Renal cortex interstitium (tissue), 11 donors: ENCODE measurements around the gene MYRIP. TPM values are rescaled to one million over a fixed set of nuclear protein-coding genes. Genes with fewer than 3 reads are reported as not detected.
"Not testable (repeated sequence)": the region's sequence is repeated elsewhere in the genome, so short reads cannot be mapped to it uniquely, and the experiment has no call there.

Experiments used
- DNase-seq, 11 donors: peaks; one replicate each; pipeline ENCODE4 v3.0.0-alpha.2; 2013; ENCODE audit warnings: low read depth in 9 of 11, low spot score in 4 of 11; ENCODE audit errors: extremely low read depth in 1 of 11
- polyA plus RNA-seq, 3 donors: library from polyadenylated mRNA; unstranded; fragments of 120-200 nt; gene quantifications; one replicate each; pipeline ENCODE4 v1.2.1, GENCODE V29; 2013; ENCODE audit not compliant: insufficient read length in 3 of 3

Gene MYRIP
- polyA plus RNA-seq, 3 donors: 1.9 to 2.3 (median 2.0) TPM

DNA sequence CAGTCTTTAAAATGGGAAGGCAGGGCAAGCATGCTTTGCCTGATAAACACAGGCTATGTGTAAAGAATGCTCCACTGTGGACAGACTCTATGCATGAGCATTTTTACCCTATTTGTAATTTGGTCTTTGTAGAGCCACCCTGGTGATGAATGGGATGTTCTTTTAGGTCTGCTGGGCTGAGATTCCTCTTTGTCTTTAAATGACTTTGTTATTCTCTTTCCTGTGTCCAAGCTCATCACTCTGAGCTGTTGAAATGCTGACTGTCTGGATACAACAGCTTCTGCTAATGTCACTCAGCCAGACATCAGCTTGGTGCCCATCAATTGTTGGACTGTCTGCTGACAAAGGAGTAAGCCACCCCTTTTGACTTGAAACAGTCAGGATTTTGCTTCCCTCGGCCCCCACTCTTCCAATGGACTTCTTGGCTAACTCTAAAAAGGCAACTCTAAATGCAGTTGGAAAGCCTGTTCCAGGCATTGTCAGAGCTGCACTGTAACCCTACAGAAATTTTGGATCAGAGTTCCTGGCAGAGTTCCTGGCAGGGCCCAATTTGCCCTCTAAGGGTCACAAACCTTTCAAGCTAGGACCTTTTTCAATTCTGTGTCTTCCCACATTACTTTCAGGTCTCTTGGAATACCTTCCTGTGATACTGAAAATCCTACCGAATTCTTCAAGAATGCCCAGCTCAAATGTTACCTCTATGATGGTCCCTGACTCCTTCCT lies 459.6 kb downstream of the MYRIP start:
- no peak for DNase-seq

DNA sequence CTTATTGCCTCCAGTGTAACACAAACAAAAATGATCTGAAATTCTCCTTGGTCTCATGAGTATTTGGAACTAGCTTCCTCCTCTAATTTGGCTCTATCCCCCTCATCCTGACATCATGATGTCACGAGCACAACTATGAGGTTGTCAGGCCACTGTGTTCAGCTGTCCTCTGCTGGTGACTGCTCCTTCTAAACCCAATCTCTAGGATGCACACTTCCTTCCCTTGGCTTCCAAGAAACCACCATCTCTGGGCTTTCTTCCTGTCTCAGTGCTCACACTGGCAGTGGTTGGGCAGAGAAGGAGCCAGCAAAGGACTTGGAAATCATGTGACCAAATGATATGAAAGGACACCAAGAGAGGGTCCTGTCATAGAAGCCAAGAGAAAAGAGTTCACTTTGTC lies 469.4 kb downstream of the MYRIP start:
- DNase-seq: no peak

- no peak for DNase-seq
These were observed 472.6 kb downstream of the MYRIP start for GRCh38 chr3:40281995-40282394.

DNA sequence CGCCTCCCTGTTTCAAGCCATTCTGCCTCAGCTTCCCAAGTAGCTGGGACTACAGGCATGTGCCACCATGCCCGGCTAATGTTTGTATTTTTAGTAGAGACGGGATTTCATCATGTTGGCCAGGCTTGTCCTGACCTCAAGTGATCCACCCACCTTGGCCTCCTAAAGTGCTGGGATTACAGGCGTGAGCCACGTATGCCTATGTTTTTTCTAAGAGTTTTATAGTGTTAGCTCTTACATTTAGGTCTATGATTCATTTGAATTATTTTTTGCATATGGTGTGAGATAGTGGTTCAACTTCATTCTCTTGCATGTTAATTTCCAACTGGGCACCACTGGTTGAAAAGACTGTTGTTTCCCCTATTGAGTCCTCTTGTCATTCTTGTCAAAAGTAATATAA lies 473.6 kb downstream of the MYRIP start:
- DNase-seq: not testable (repeated sequence)

DNA sequence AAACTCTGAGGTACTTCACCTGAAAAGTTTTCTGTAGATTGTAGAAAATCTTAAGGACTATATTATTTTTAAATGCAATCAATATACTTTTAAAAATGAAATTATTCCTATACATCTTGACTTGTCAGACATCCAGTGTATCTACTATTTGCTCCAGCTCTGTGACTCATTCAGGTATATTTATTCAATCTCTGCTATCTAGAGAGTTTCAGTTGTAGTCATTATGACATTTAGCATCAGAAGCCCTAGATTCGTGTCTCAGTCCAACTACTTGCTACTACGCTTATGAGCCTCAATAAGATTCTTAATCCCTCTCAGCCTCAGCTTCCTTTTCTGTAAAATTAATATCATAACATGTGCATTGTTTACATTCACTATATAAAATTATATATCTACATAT lies 477.8 kb downstream of the MYRIP start:
- DNase-seq: no peak

DNA sequence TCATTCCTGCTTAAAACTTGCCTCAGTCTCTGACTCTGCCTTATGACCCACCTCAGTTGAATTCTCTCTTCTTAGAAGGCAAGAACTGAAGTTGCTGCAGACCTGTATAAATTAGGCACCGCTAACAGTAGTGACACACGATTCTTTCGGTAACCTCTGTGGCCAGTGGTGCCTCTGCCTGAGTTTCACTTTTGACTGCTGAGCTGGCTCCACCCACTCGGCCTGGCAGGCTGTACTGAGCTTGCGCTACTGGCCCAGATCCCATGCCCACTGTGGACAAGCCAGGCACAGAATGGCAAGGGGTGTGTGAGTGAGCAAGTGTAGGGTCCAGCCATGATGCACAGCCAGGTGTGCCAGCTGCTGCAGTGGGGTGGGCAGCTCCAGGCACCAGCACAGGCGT lies 481.0 kb downstream of the MYRIP start:
- no peak for DNase-seq

DNA sequence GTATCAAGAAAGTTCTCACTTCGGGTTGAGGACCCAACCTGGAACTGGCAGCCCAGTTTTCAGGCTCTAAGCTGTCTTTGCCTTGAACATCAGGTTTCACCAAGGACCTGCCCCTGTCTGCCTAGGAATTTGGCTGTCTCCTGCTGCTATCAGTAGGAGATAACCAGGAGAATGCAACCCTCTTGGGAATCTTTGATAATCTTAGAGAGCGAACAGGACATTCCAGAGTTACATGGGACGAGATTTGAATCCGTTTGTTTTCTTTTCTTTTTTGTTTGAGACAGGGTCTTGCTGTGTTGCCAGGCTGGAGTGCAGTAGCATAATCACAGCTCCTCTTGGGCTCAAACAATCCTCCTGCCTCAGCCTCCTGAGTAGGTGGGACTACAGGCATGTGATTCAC lies 482.1 kb downstream of the MYRIP start:
- no peak for DNase-seq

DNA sequence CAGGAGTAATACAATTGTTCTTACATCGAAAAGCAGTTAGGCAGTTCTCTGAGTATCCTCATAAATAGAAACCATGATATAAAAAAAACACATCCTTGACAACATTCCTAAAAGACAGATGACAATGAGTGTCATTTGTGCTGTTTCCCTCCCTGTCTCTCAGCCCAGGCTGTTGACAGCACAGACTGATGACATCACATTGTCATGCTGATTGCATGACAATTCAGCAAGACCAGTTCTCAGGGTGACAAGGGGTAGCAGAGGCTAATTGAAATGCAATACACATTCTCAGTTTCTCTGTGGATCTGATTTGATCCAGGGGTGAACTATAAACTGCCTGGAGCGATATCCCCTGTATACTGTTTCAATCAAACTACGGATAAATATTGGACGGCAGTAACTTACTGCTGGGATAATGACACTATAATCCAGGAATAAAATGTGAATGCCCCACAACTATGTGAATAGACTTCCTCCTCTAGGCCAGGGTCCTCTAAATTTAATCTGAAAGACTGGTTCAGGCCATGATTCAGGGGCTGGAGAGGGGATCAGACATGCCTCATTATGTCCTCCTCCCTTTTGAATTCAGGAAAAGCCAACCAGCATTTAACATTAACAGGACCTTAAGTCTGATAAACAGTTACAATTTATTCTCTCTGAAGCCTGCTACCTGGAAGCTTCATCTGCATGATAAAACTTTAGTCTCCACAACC lies 483.4 kb downstream of the MYRIP start:
- DNase-seq: no peak

DNA sequence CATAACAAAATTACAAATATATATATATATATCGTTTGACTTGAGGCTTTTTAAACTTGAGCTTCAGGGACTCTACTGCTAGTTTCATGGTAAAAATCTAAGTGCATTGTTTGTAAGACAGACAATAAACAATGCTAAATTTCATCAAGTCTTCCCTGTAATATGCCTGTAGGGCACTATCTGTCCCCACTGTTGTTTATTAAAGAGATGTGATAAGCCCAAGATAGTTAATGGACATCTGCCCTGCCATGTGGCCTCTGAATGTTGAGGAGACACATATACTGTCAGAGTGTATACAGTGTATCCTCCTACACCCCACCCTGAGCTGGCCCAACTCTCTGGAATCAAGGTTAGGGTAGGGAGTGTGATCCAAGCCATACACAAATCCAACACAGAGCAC lies 485.0 kb downstream of the MYRIP start:
- no peak for DNase-seq

DNA sequence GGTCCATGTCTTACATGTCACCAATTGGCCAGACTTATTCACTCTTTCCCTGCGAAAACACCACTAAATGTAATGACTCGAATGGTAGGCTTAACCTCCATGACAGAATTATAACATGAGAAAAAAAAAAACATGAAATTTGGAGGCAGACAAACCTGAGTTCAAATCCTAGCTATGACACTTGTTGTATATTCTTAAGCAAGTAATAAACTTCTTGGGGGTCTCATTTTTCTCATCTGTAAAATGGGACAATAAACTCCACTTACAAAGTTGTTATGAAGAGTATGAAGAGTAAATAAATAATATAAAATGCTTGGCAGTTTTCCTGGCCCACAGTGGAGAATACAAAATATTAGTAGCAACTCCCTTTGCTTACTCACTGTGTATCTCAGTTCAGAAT lies 488.7 kb downstream of the MYRIP start:
- no peak for DNase-seq

- no peak for DNase-seq
These were observed 489.8 kb downstream of the MYRIP start for GRCh38 chr3:40299130-40299720.

GRCh38 chr3:40299721-40300335 lies 490.4 kb downstream of the MYRIP start:
- DNase-seq: no peak

- DNase-seq: no peak
These were observed 493.4 kb downstream of the MYRIP start for GRCh38 chr3:40302784-40303183.

DNA sequence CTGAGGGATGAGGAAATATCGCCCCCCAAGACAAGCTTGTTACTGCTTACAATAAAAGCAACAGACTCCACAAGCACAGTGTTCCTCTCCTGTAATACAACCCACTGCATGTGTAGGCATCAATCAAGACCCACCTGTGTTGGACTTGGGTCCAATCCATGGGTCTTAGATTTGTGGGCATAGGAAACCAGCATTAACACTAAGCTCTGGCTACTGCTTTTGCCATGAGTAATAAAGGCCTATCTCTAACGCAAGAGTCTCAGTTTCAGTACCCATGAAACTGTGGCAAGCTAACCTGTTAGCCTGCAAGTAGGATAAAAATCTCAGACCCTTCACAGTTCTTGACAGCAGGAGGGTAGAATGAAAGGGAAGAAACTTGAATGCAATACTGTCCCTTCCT lies 494.9 kb downstream of the MYRIP start:
- DNase-seq: no peak

DNA sequence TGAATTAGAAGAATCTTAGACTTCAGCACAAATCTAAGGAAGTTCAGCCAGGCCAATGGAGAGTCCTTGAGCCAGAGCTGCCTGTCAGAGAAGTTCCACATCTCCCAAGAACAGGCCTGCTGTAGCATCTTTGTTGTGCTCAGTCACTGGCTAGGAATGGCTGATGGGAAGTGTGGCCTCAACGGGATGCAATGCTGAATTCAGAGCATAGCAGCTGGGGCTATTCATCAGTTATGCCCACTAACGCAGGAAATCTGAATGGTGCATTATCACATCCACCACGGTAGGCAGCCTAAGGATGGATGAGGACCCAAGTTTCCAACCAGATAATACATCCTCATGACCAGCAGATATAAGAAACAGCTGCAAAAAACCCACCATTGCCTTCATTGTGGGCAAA lies 496.9 kb downstream of the MYRIP start:
- no peak for DNase-seq

DNA sequence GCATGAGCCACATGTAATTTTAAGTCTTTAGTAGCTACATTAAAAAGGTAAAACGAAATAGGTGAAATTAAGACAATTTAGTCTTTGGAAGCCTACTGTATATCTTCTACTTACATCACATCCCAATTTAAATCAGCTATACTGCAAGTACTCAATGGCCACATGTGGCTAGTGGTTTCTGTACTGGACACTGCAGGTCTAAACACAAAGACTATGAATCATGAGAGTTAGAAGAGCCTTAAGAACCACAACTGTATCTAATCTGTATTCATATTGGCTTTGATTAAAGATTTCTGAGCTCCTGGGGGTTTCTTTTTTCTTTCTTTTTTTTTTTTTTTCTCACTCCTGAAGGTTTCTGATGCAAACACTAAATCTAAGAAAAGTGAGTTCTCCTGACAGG lies 497.8 kb downstream of the MYRIP start:
- DNase-seq: no peak

GRCh38 chr3:40308725-40309417 lies 499.5 kb downstream of the MYRIP start:
- peak in 3 of 11 donors; percentile 13 to 39 (median 27) for DNase-seq

DNA sequence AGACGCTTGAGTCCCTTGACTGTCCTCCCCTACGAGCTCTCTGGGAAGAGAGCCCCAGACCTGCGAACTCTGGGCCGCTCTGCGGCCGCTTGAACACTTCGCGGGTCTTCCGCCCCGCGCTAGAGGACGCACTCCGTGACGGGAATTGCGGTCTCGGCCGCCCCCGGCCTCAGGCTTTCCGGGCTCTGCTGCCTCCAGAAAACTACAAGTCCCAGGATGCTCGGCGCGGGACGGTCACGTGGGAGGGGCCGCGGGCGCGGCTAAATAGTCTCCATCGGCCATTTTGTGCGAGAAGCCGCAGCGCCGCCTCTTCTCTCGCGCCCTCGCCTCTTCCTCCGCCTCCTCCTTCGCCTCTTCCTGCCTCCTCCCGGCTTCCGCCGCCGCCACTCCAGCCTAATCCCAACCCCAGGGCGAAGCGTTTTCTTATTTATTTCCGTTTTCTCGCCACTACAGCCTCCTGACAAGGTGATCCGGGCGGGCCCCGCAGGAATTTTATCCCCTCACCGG lies 500.1 kb downstream of the MYRIP start, which contains the start of gene EIF1B:
Gene EIF1B (plus strand): TSS at position 290 of the 507 bp plus-strand sequence. CDS start 235 bp downstream, outside the sequence.
- peak; percentile 93 to 98 (median 97) for DNase-seq
